Lung (tissue), 12 donors: ENCODE results near the gene FAM83F. TPM values are rescaled to one million over a fixed set of nuclear protein-coding genes. Genes with fewer than 3 reads are reported as not detected.

ENCODE experiments used
- ATAC-seq: fragments of 200-7000 bp; cut with Tn5 transposase; one replicate; pipeline ENCODE4 v1.9.1; 2020; ENCODE audit warnings: moderate number of reproducible peaks; ENCODE audit not compliant: insufficient read depth, low FRiP score
- DNase-seq, 3 donors: peaks; one replicate each; pipeline ENCODE4 v3.0.0-alpha.2; 2013 to 2017
- H3K27ac ChIP-seq, 2 donors: one replicate each; pipeline ENCODE4 v1.5.1; 2013; ENCODE audit warnings: mild to moderate bottlenecking in 2 of 2, moderate library complexity in 2 of 2, control low read depth in 1 of 2, inconsistent platforms in 1 of 2, low read depth in 1 of 2, low read length in 1 of 2
- H3K27me3 ChIP-seq, 3 donors: one replicate each; pipeline ENCODE4 v1.5.1; 2013; ENCODE audit warnings: low read length in 2 of 3; ENCODE audit not compliant: control insufficient read depth in 3 of 3, insufficient read depth in 3 of 3
- H3K36me3 ChIP-seq, 4 donors: one replicate each; pipeline ENCODE4 v1.5.1; 2013; ENCODE audit warnings: low read length in 4 of 4, mild to moderate bottlenecking in 1 of 4, moderate library complexity in 1 of 4; ENCODE audit not compliant: control insufficient read depth in 4 of 4, insufficient read depth in 4 of 4
- H3K4me1 ChIP-seq, 5 donors: one replicate each; pipeline ENCODE4 v1.5.1; 2013; ENCODE audit warnings: low read length in 5 of 5, mild to moderate bottlenecking in 2 of 5, moderate library complexity in 1 of 5; ENCODE audit not compliant: control insufficient read depth in 5 of 5, insufficient read depth in 5 of 5
- H3K4me3 ChIP-seq: one replicate; pipeline ENCODE4 v1.5.1; 2013; ENCODE audit warnings: mild to moderate bottlenecking, control low read depth, moderate library complexity
- H3K9ac ChIP-seq, 2 donors: one replicate each; pipeline ENCODE4 v1.5.1; 2013; ENCODE audit warnings: low read length in 2 of 2, control low read depth in 1 of 2; ENCODE audit not compliant: insufficient read depth in 1 of 2
- H3K9me3 ChIP-seq, 4 donors: one replicate each; pipeline ENCODE4 v1.5.1; 2013; ENCODE audit warnings: low read length in 3 of 4, mild to moderate bottlenecking in 1 of 4, moderate library complexity in 1 of 4; ENCODE audit not compliant: control insufficient read depth in 4 of 4, insufficient read depth in 3 of 4
- WGBS, 2 donors: extraction: QIAGEN DNeasy Blood & Tissue Kit; methylation state at CpG; one replicate each; pipeline ENCODE4 v1.1.7; 2013; 5-methylcytosine and 5-hydroxymethylcytosine counted together
- polyA plus RNA-seq, 2 donors: library from polyadenylated mRNA; stranded (reverse); fragments of 200-250 nt; gene quantifications; one replicate each; pipeline ENCODE4 v1.2.1, GENCODE V29; 2013
- total RNA-seq, 2 donors: library from RNA; depleted of rRNA in 1 of 2; stranded (reverse); fragments of >200 nt in 1 of 2; gene quantifications; one replicate each; pipeline ENCODE4 v1.2.1, GENCODE V29; 2014 to 2021
- TF ChIP-seq, protein P1 (sequence below): IDR thresholded peaks from 2 replicates; pipeline ENCODE4 v1.5.1; 2012; ENCODE audit warnings: mild to moderate bottlenecking; ENCODE audit errors: control extremely low read depth, extremely low read depth
- donor health status: control.
- donor health status: control.
- donor health status: Bipolar disorder and iron deficiency.
- donor health status: healthy.
- donor health status: DM: yes; HTN: yes; CAD: no.

FAM83F gene
- total and polyA plus RNA-seq, 4 donors = 0.53 to 3.0 (median 0.94) TPM

DNA sequence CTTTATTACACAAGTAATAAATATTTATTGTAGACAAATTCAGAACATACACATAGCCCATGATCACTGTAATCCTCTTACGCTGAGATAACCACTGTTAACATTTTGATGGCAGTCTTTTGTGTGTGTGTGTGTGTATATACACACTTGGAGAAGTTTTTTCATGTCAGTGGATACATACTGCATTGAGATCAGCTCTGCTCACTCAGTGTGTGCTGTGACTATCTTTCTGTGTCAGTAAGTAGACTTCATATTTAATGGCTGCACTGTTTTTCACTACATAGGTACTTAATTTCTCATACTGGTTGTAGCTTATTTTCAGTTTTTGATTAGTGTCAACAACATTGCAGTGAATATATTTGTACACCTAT is 82.9 kb downstream of the FAM83F start:
- H3K4me1 ChIP-seq = peaks cover 0 to 16% (median 5%) of the 10 kb centered on the region in 5 donors
- no peak overlapping the region for H3K27ac ChIP-seq
- ATAC-seq = no peak
- TF ChIP-seq, protein P1, sequence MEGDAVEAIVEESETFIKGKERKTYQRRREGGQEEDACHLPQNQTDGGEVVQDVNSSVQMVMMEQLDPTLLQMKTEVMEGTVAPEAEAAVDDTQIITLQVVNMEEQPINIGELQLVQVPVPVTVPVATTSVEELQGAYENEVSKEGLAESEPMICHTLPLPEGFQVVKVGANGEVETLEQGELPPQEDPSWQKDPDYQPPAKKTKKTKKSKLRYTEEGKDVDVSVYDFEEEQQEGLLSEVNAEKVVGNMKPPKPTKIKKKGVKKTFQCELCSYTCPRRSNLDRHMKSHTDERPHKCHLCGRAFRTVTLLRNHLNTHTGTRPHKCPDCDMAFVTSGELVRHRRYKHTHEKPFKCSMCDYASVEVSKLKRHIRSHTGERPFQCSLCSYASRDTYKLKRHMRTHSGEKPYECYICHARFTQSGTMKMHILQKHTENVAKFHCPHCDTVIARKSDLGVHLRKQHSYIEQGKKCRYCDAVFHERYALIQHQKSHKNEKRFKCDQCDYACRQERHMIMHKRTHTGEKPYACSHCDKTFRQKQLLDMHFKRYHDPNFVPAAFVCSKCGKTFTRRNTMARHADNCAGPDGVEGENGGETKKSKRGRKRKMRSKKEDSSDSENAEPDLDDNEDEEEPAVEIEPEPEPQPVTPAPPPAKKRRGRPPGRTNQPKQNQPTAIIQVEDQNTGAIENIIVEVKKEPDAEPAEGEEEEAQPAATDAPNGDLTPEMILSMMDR = no peak
- 78 to 83% methylated on average over 1 of the region's 1 CpG for WGBS, 2 donors
- H3K36me3 ChIP-seq = peaks cover 0 to 2% (median 0%) of the 10 kb centered on the region in 4 donors
- H3K9me3 ChIP-seq = no peaks in the 10 kb centered on the region
- no peak overlapping the region for H3K4me3 ChIP-seq
- H3K27me3 ChIP-seq = peaks cover 0 to 2% (median 0%) of the 10 kb centered on the region in 3 donors
- DNase-seq = no peak
- H3K9ac ChIP-seq = no peak overlapping the region

DNA sequence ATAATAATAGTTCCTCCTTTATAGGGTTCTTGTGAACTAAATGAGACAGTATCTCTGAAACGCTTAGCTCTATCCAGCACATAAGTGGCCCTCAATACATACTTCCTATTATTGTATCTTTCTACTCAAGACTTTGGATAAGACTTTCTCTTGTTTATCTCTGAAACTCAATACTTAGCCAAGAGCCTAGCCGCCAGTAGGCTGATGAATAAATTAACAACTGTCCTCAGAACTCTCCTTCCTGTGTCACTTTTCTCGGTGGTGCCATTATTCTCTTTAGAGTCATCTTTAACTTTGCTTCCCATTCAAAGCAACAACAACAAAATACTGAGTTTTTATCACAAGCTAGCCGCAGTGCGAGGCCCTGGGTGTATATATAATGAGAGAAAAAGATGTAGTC is 86.9 kb downstream of the FAM83F start:
- ATAC-seq (no peak), DNase-seq (no peak)
- TF ChIP-seq, protein P1 = no peak
- WGBS, 2 donors = 65 to 69% methylated on average over 5 of the region's 5 CpGs
- Histone ChIP-seq H3K36me3 (no peaks in the 10 kb centered on the region), H3K4me3 (no peak overlapping the region), H3K9me3 (no peaks in the 10 kb centered on the region), H3K9ac (no peak overlapping the region), H3K4me1 (peaks cover 0 to 31% (median 8%) of the 10 kb centered on the region in 5 donors), H3K27ac (no peak overlapping the region), H3K27me3 (peaks cover 0 to 2% (median 0%) of the 10 kb centered on the region in 3 donors)

- 86 to 94% methylated on average over 1 of the region's 1 CpG for WGBS, 2 donors
Observed at GRCh38 chr22:40082184-40082583, 87.4 kb downstream of the FAM83F start.

More at GRCh38 chr22:40082184-40082583, 87.4 kb downstream of the FAM83F start:
- DNase-seq (no peak), ATAC-seq (no peak)
- H3K27me3 ChIP-seq = peaks cover 0 to 2% (median 0%) of the 10 kb centered on the region in 3 donors
- H3K9me3 ChIP-seq = no peaks in the 10 kb centered on the region
- no peak overlapping the region for H3K27ac ChIP-seq
- no peak overlapping the region for H3K9ac ChIP-seq
- no peaks in the 10 kb centered on the region for H3K36me3 ChIP-seq
- TF ChIP-seq, protein P1 = no peak
- peaks cover 0 to 31% (median 7%) of the 10 kb centered on the region in 5 donors for H3K4me1 ChIP-seq
- H3K4me3 ChIP-seq = no peak overlapping the region
